Measurements from ENCODE around the gene EXOSC10. TPM values are rescaled to one million over a fixed set of nuclear protein-coding genes. Genes with fewer than 3 reads are reported as not detected.

The EXOSC10 gene
- total and polyA plus RNA-seq, 2 of the 13 experiments (the other 11 are each of a cell fraction or from before 2014, with no cell fraction given) = 48.4 to 67.6 TPM

DNA sequence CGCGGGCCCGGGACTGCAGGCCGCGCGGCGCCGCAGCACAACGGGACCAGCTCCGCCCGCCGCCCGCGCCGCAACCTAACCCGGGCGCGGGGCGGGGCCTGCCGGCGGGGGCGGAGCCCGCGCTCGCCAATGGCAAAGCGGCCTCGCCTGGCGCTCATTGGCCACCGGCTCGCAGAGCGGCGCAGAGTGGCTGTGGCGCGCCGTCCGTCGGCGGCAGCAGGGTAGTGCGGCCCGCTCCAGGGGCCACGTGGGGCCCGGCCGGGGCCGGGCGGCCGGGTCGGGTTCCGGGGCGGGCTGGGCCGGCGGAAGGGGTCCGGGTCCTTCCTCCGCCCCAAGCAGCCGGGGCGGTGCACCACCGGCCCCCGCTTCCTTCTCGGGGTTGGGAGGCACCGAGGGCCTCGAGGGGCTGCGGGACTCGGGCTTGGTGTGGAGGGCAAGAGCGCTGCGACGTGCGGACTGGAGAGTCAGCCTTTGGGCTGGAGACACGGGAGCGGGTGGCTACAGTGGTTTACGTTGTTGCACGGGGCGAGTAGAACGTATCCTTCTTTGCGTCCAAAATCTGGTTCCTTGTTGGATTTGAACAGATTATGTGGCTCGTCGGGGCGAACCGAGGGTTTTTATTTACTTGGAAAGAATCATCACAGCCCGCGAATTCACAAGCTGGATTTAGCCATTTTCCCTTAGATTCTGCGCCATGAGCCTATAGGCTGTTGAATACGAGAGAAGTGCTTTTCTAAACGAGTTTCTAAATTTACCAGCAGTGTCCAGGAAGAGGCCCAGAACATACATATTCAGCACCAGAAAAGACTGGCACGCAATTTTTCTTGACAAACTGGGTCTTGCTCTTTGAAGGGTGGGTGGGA, 39.5 kb downstream of the EXOSC10 start, which contains the start of gene SRM (continued):
- TF ChIP-seq, protein P1, sequence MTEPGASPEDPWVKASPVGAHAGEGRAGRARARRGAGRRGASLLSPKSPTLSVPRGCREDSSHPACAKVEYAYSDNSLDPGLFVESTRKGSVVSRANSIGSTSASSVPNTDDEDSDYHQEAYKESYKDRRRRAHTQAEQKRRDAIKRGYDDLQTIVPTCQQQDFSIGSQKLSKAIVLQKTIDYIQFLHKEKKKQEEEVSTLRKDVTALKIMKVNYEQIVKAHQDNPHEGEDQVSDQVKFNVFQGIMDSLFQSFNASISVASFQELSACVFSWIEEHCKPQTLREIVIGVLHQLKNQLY (CRISPR knock-in tag; IDR thresholded peaks at IDR 0.05) = no peak
- TF ChIP-seq, protein P2, sequence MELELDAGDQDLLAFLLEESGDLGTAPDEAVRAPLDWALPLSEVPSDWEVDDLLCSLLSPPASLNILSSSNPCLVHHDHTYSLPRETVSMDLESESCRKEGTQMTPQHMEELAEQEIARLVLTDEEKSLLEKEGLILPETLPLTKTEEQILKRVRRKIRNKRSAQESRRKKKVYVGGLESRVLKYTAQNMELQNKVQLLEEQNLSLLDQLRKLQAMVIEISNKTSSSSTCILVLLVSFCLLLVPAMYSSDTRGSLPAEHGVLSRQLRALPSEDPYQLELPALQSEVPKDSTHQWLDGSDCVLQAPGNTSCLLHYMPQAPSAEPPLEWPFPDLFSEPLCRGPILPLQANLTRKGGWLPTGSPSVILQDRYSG (CRISPR knock-in tag; IDR thresholded peaks at IDR 0.05) = 0 out of 2 replicates have a peak, but pooled peaks have one; percentile 35
- TF ChIP-seq KMT2A (CRISPR knock-in tag; IDR thresholded peaks at IDR 0.05) (no peak), MBNL3 (CRISPR knock-in tag; conservative IDR thresholded peaks at IDR 0.05) (no peak), GATA4 (IDR thresholded peaks at IDR 0.05; ENCODE audit: borderline replicate concordance, low read depth) (no peak), ZNF510 (CRISPR knock-in tag; IDR thresholded peaks at IDR 0.05; ENCODE audit: low read depth) (no peak), ZFAT (CRISPR knock-in tag; conservative IDR thresholded peaks at IDR 0.05) (no peak), YY1 (IDR thresholded peaks at IDR 0.05; ENCODE audit: insufficient read depth, insufficient replicate concordance, low read depth, low read length) (peak; percentile 70), ZNF232 (CRISPR knock-in tag; IDR thresholded peaks at IDR 0.05; ENCODE audit: borderline replicate concordance) (no peak), ZNF776 (CRISPR knock-in tag; IDR thresholded peaks at IDR 0.05) (no peak)
- TF ChIP-seq, protein P3, sequence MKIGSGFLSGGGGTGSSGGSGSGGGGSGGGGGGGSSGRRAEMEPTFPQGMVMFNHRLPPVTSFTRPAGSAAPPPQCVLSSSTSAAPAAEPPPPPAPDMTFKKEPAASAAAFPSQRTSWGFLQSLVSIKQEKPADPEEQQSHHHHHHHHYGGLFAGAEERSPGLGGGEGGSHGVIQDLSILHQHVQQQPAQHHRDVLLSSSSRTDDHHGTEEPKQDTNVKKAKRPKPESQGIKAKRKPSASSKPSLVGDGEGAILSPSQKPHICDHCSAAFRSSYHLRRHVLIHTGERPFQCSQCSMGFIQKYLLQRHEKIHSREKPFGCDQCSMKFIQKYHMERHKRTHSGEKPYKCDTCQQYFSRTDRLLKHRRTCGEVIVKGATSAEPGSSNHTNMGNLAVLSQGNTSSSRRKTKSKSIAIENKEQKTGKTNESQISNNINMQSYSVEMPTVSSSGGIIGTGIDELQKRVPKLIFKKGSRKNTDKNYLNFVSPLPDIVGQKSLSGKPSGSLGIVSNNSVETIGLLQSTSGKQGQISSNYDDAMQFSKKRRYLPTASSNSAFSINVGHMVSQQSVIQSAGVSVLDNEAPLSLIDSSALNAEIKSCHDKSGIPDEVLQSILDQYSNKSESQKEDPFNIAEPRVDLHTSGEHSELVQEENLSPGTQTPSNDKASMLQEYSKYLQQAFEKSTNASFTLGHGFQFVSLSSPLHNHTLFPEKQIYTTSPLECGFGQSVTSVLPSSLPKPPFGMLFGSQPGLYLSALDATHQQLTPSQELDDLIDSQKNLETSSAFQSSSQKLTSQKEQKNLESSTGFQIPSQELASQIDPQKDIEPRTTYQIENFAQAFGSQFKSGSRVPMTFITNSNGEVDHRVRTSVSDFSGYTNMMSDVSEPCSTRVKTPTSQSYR (CRISPR knock-in tag; IDR thresholded peaks at IDR 0.05; ENCODE audit: borderline replicate concordance) = no peak
- TF ChIP-seq, protein P4, sequence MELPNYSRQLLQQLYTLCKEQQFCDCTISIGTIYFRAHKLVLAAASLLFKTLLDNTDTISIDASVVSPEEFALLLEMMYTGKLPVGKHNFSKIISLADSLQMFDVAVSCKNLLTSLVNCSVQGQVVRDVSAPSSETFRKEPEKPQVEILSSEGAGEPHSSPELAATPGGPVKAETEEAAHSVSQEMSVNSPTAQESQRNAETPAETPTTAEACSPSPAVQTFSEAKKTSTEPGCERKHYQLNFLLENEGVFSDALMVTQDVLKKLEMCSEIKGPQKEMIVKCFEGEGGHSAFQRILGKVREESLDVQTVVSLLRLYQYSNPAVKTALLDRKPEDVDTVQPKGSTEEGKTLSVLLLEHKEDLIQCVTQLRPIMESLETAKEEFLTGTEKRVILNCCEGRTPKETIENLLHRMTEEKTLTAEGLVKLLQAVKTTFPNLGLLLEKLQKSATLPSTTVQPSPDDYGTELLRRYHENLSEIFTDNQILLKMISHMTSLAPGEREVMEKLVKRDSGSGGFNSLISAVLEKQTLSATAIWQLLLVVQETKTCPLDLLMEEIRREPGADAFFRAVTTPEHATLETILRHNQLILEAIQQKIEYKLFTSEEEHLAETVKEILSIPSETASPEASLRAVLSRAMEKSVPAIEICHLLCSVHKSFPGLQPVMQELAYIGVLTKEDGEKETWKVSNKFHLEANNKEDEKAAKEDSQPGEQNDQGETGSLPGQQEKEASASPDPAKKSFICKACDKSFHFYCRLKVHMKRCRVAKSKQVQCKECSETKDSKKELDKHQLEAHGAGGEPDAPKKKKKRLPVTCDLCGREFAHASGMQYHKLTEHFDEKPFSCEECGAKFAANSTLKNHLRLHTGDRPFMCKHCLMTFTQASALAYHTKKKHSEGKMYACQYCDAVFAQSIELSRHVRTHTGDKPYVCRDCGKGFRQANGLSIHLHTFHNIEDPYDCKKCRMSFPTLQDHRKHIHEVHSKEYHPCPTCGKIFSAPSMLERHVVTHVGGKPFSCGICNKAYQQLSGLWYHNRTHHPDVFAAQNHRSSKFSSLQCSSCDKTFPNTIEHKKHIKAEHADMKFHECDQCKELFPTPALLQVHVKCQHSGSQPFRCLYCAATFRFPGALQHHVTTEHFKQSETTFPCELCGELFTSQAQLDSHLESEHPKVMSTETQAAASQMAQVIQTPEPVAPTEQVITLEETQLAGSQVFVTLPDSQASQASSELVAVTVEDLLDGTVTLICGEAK (IDR thresholded peaks at IDR 0.05) = no peak
- TF ChIP-seq, protein P4 (CRISPR knock-in tag; IDR thresholded peaks at IDR 0.05) = no peak
- TF ChIP-seq, protein P5, sequence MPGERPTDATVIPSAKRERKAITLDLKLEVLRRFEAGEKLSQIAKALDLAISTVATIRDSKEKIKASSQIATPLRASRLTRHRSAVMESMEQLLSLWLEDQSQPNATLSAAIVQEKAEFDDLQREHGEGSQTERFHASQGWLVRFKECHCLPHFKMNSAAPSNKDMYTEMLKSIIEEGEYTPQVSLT (CRISPR knock-in tag; IDR thresholded peaks at IDR 0.05; ENCODE audit: borderline replicate concordance, low read depth) = no peak

All from HepG2 (cell line).